DMS79 (cell line): Measurements from ENCODE around the gene UBASH3B.

Experiments
- DNase-seq: peaks from one replicate; lab custom pipeline; 2025; lab: John Stamatoyannopoulos, UW

Gene UBASH3B

GRCh38 chr11:122754553-122755322, 99.2 kb downstream of the UBASH3B start:
- DNase-seq = no peak

GRCh38 chr11:122755409-122755808, 99.9 kb downstream of the UBASH3B start:
- no peak for DNase-seq

- no peak for DNase-seq
Measured at GRCh38 chr11:122755941-122756340, 100.4 kb downstream of the UBASH3B start.

DNA sequence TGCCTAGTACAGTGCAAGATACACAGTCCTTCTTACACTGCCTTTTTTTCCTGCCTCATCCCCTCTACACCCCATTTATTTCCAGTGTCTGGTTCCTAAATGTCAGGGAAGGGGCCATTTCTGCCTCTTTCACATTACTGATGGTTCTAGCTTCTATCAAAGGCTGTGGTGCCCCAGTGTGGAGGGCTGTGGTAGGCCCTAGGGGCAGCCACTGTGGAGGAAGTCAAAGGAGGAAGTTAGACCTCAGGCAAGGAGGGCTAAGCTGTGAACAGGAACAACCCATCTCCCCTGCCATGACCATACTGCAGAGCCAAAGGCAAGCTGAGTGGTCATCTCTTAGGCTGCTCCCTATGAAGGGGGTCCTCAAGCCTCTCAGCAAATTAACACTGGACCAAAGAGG, 100.9 kb downstream of the UBASH3B start:
- no peak for DNase-seq

- DNase-seq = no peak
Measured at GRCh38 chr11:122757201-122757600, 101.7 kb downstream of the UBASH3B start.

DNA sequence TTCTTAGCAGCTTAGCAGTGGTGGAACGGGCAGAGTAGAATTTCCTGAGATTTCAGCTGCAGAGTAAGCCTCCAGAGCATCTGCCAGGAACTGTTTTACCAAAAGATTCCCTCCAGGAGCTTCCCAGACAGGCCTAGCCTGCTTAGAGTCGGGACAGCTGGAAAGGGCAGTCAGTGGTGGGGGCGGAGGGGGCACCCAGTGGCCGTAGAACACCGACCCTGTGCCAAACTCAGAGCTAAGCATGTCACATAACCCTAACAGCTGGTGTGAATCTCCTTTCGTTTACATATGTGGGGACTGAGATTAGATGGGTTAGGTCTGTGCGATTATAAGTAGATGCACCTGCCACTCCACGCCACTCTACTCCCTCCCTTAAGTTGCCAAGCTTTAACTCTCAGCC, 102.8 kb downstream of the UBASH3B start:
- peak; percentile 54 for DNase-seq

- peak; percentile 95 for DNase-seq
Measured at GRCh38 chr11:122758974-122759373, 103.5 kb downstream of the UBASH3B start.

- no peak for DNase-seq
Measured at GRCh38 chr11:122763108-122763507, 107.6 kb downstream of the UBASH3B start.

GRCh38 chr11:122764371-122765090, 109.0 kb downstream of the UBASH3B start:
- no peak for DNase-seq

DNA sequence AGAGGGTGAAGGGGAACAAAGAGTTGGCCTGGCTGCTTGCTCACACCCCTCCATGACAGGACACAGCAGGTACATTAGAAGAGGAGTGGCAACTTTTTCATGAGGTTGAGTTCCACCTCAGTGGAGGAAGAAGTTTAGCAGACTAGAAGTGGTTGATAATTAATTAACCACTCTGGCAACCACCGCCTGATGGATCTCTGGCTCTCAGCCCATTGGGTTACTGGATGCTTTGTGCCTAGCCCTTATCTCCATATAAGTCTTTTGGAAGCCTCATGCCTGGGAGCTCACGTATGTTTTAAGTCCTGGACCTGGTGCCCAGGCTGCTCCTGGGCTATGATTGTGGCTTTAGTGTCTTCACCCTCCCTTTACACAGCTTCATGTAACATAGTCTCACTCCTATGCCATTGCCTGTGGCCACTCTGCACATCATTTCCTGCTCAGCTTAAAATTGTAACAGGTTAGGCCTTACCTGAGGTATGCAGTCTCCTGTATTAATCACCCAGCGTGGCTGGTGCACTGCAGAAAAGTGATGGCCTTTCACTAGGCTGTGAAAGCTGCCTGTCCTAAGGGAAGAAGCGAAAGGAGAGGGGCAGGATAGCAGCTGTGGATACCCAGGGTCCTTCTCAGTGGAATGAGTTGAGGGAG, 110.1 kb downstream of the UBASH3B start:
- peak; percentile 75 for DNase-seq

GRCh38 chr11:122769126-122769780, 113.7 kb downstream of the UBASH3B start:
- DNase-seq = no peak

- no peak for DNase-seq
Measured at GRCh38 chr11:122772945-122773344, 117.4 kb downstream of the UBASH3B start.

DNA sequence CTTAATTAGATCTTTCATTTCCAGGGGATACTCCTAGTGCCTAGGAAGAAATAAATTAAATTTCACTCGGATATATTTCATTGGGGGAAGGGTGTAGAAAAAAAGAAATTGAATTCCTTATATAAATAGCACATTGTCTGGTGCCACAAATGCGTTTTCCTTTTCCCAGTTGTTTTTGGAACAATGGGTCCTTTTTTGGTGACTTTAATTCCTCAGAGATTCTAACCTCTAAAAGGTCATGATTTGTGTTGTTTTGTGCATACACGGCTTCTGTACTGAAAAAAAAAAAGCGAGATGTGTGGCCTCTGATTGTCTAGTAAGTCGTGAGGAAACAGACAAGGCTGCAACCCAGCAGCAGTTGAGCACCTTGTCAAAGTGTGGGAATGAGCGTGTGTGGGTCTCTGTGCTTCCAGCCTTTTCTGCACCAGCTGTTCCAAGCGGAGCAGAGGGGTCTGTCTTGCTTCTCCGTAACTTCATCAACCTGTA, 118.3 kb downstream of the UBASH3B start:
- no peak for DNase-seq

DNA sequence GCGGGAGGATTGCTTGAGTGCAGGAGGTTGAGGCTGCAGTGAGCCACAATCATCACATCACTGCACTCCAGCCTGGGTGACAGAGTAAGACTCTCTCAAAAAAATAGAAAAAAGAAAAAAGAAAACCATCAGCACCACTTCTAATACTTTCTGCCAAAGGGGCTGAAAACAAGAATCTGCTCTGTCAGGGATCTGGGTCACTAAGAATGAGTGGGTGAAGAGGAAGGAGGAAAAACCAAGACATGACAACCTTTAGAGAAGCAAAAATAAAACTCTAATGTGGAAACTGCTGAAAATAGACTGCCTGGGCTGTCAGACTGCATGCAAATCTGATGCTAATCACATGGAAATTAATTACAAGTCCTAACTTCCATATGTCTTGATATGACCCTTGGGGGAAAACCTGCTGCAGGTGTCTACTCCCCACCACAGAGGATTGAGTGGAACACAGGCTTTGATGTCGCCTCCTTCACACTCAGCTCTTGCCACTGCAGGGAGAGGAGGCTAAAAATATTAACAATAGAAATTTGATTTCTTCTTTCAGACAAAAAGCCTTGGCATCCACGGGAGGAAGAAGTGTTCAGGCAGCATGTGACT, 120.3 kb downstream of the UBASH3B start:
- DNase-seq = no peak

- DNase-seq = no peak
Measured at GRCh38 chr11:122776546-122776945, 121.0 kb downstream of the UBASH3B start.

GRCh38 chr11:122777343-122777742, 121.8 kb downstream of the UBASH3B start:
- no peak for DNase-seq

GRCh38 chr11:122778148-122778547, 122.6 kb downstream of the UBASH3B start:
- DNase-seq = no peak

DNA sequence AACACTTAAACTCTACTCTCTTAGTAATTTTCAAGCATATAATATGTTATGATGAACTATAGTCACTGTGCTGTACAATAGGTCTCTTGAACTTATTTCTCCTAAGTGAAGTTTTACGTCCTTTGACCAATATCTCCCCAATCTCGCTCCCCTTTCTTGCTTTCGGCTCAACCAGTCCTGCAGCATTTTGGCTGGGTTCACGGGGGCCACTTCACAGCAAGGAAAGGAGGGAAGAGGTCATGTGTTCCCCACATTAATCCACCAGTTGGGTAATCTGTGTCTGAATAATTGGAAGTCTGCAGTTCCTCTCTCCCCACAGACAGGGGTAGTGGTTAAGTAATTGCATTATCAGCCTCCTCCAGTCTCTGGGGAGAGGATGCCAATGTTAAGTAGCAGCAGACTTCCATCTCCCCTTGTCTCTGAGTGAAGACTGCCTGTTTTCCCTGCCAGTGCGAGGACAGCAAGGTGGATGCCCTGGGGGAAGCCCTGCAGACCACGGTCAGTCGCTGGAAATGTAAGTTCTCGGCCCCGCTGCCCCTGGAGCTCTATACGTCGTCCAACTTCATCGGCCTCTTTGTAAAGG, 123.6 kb downstream of the UBASH3B start:
- no peak for DNase-seq

- DNase-seq = no peak
Measured at GRCh38 chr11:122780296-122780949, 124.9 kb downstream of the UBASH3B start.

GRCh38 chr11:122781378-122782195, 126.1 kb downstream of the UBASH3B start:
- peak; percentile 51 for DNase-seq
